HTR-8/SVneo (cell line): ENCODE measurements around the gene SLC35A5.
A peak's percentile ranks its signal among the peaks of the same experiment; 100 is the strongest.
"Not testable (repeated sequence)": the region's sequence is repeated elsewhere in the genome, so short reads cannot be mapped to it uniquely, and the experiment has no call there.

Experiments used
- DNase-seq: peaks from one replicate; pipeline ENCODE4 v3.0.0; 2011; ENCODE audit warnings: low spot score, mixed read lengths; ENCODE audit not compliant: insufficient read length
- FAIRE-seq: peaks from 2 replicates; lab custom pipeline; 2011; peaks lifted over from hg19 to GRCh38; lab: Jason Lieb, UNC

The SLC35A5 gene

DNA sequence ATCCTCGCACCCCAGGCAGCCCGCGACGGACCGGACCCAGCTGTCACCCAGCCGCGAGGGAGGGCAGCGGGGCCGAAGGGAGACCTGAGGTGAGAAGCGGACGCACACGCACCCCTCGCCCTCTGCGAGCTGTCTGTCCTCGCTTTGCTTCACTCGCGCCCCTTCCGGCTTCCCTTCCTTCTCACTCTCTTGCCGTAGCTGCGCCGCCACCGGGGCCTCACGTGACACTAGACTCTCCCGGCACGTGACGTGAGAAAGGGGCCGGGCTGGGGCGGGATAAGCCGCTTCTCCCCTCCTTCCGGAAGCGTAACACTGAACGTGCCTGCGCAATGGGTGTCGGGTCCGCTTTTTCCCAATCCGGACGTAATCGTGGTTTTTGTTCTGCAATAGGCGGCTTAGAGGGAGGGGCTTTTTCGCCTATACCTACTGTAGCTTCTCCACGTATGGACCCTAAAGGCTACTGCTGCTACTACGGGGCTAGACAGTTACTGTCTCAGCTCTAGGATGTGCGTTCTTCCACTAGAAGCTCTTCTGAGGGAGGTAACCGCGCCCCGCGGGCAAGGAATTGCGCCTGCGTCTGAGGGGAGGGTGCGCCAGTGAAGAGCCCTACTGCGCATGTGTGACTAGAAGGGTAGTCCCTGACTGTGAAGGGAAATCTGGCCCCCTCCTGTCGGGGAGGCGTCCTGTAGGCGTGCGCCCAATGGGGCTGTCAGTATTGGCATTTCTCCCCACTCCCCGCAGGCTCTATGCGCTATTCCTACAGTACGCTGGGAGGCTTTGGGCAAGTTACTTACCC, at the start of gene SLC35A5, which contains the start of gene ATG3:
SLC35A5 (plus strand) TSS at position 312 of the 796 bp plus-strand sequence. CDS start 1,359 bp downstream, outside the sequence.
ATG3 (minus strand) TSS at position 229 of the 796 bp plus-strand sequence. CDS start 434 bp downstream, outside the sequence.
- DNase-seq = peak; percentile 97
- peak; percentile 85 for FAIRE-seq

DNA sequence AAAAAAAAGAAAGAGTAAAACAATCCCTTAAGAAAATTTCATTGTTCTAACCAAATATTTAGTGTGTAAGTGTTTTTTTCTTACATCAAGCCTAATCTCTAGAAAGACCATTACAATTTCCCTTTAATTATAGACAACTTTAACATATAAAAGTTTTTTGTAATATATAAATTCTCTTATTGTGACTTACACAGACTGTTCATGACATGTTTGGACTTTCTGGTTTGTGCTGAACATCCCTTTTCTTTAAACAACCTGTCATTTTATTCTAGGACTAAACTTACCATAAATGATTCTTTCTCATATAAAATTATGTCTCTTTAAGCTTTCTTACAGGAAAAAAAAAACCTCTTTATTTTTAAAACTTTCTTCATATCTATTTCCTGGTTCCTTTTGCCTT, 49.5 kb upstream of the SLC35A5 start:
- FAIRE-seq = no peak
- DNase-seq = no peak

GRCh38 chr3:112514527-112515128, 47.2 kb upstream of the SLC35A5 start:
- FAIRE-seq (no peak), DNase-seq (no peak)

DNA sequence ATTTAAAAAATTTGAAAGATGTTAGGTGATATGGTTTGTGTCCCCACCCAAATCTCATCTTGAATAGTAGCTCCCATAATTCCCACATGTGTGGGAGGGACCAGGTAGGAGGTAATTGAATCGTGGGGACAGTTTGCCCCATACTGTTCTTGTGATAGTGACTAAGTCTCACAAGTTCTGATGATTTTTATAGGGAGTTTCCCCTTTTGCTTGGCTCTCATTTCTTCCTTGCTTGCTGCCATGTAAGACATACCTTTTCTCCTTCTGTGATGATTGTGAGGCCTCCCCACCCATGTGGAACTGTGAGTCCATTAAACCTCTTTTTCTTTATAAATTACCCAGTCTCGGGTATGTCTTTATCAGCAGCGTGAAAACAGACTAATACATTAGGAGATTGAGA, 42.9 kb upstream of the SLC35A5 start:
- not testable (repeated sequence) for FAIRE-seq, DNase-seq

DNA sequence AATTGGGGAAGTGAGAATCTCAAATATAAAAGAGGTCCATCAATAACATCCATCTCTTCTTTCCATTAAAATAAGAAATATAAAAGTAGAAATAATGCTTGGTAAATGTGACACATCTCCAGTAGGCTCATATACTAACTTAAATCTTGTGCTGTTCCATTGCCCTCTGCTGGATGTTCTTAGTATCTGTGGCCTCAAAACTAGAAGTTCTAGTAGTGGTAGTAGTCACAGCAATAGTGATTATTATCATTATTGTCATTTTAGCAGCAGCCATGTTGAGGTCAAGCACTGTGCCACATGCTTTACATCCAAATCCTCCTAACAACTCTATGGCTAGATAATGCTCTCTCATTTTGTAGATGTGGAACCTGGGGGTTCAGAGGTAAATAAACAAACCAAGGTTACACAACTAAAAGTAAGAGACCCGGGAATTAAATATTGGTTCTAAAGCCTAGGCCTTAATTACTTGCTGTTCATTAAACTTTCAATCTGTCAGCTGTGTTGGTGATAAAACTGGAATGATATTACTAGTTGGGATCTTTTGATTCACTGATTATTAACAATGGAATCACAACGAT, 42.3 kb upstream of the SLC35A5 start:
- FAIRE-seq = no peak
- peak; percentile 49 for DNase-seq

DNA sequence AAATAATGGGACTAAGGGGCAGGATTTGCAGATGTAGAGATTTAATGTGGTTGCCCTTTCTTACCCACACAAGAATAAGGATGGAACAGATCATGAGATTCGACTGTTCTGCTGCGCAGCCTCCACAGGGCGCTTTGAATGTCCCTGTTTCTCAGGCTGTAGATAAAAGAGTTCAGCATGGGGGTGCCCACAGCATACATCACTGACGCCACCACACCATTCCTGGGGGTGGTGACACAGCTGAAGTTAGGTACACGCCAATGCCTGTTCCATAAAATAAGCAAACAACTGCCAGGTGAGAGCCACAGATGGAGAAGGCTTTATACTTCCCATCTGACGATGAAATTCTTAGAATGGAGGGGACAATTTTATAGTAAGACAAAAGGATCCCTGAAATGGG, 37.7 kb upstream of the SLC35A5 start:
- not testable (repeated sequence) for DNase-seq, FAIRE-seq

DNA sequence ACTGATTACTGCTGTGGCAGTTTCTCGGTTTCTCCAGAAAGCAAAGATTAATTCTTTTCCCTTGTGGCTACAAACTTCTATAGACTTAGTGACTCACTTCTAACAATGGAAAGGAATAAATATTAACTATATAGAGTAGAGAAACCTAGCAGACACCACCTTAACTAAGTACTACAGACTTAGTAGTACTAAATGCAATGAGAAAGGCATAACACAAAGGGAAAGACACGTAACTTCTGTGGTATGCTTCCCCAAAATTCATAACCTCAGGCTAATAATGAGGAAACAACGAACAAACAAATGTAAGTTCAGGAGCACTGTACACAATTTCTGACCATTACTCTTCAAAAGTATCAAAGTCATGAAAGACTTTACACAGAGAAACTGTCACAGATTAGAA, 31.3 kb upstream of the SLC35A5 start:
- FAIRE-seq (no peak), DNase-seq (no peak)

GRCh38 chr3:112531358-112531781, 30.5 kb upstream of the SLC35A5 start:
- FAIRE-seq (no peak), DNase-seq (peak; percentile 41)

GRCh38 chr3:112539825-112540650, 21.8 kb upstream of the SLC35A5 start:
- no peak for FAIRE-seq
- no peak for DNase-seq

DNA sequence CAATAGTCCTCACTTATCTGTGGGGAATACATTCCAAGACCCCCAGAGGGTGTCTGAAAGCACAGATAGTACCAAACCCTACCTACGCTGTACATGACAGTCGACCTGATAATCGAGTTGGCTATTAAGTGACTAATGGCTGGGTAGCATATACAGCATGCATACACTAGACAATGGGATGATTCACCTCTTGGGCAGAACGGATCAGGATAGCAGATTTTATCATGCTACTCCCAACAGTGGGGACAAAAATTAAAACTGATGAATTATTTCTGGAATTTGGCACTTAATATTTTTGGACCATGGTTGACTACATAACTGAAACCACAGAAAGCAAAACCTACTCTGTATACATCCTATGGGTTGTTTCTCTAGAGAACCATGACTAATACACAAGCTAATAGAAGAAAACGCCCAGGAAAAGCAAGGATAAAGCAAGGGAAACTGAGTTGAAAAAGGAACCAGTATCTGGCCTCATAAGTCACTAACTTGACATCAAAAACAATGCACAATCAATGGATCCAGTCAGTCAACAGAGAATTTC, 15.6 kb upstream of the SLC35A5 start:
- FAIRE-seq (no peak), DNase-seq (no peak)

DNA sequence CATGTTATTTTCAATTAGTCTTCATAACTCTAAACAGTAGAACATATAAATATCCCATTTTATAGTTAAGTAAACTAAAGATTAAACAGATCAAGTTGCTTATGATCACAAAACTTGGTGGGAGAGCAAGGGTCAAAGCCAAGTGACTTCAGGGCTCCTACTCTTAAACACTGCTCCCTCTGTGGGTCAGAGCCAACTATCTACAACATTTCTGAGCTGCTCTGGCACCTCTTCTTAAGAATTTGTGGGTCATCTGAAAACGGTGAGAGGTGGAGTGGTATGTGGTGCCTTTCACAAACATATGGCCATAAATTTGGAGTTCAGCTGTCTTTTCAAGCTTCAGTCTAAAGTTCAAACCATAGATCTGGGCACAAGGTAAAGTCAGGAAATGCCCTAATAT, 11.0 kb upstream of the SLC35A5 start:
- no peak for DNase-seq
- no peak for FAIRE-seq

- no peak for FAIRE-seq
These were observed 6.2 kb upstream of the SLC35A5 start for GRCh38 chr3:112555535-112556170.

DNA sequence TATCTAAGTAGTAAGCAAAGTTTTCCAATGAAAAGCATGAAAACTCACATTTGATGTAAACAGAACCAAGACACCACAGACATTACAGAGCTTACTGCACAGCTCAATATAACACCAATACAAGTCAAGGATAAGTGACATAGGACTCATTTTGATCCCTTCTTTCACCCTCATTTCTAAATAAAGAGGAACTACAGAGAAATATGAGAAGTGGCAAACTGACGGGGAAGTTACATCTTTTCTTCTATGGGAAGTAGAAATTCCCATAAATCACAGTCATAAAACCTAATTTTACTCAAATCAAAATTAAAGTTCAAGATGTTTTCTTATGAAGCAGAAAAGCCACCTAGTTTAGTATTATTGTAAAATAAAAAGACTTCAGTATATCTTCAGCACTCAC, 3.9 kb upstream of the SLC35A5 start:
- DNase-seq = no peak
- no peak for FAIRE-seq

More at GRCh38 chr3:112555535-112556170, 6.2 kb upstream of the SLC35A5 start:
- DNase-seq = no peak

DNA sequence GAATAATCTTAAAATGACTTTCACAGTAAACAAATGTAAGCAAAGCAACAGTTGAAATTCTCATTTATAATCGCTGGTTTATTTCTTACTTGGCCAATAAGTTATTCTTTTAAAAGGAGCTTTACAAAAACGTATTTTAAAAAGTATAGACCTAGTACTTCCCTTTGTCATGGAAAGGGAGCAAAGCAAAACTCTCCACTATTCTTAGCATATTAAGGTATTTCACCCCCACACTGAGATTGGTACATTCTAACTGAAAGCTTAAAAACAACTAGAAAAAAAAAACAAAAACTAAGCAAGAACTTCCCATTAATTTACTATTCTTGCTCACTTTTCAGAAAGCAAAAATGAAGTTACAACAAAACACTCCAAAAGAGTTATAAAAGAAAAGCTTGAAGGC, 1.5 kb upstream of the SLC35A5 start:
- DNase-seq (no peak), FAIRE-seq (no peak)

GRCh38 chr3:112560721-112561483, 943 bp upstream of the SLC35A5 start:
- peak; percentile 20 for FAIRE-seq
- DNase-seq = peak; percentile 62

GRCh38 chr3:112561484-112561733, 436 bp upstream of the SLC35A5 start:
- DNase-seq (no peak), FAIRE-seq (peak; percentile 82)

- DNase-seq, FAIRE-seq: not testable (repeated sequence)
These were observed 2.5 kb downstream of the SLC35A5 start for GRCh38 chr3:112564247-112564939.

DNA sequence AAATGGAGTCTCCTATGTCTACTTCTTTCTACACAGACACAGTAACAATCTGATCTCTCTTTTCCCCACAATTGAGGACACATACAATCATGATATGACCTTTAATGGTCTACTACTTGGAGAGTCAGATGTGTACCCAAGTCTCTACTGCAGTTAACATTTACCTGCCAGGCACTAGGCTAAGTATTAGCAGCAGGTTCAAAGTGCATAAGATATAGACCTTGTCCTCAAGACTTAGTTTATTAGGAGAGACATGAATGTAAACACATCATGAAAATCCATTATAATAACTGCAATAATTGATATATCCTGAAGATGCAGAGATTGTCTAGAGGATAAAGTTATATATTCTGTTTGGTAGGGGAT, 3.1 kb downstream of the SLC35A5 start:
- DNase-seq (no peak), FAIRE-seq (no peak)
